Spleen (tissue), 11 donors: Measurements from ENCODE around the gene COL23A1. TPM values are rescaled to one million over a fixed set of nuclear protein-coding genes. Genes with fewer than 3 reads are reported as not detected.
"Not testable (repeated sequence)": the region's sequence is repeated elsewhere in the genome, so short reads cannot be mapped to it uniquely, and the experiment has no call there.

Source experiments
- DNase-seq: peaks from one replicate; pipeline ENCODE4 v3.0.0-alpha.2; 2020
- H3K27ac ChIP-seq, 8 donors: fragments of 200-600 bp; sonication (generic) in 7 of 8; 1 replicate in 4 of 8; 2 replicates in 4 of 8; pipeline versions ENCODE4 v1.5.0 to v1.8.0; 2016 to 2021; ENCODE audit warnings: inconsistent platforms in 4 of 8, mild to moderate bottlenecking in 4 of 8, moderate library complexity in 1 of 8
- H3K27me3 ChIP-seq, 7 donors: fragments of 200-600 bp; sonication (generic) in 6 of 7; replicated peaks in 1 of 7; 1 replicate in 4 of 7; 2 replicates in 3 of 7; pipeline versions ENCODE4 v1.5.0 to v1.8.0; 2016 to 2021; ENCODE audit warnings: inconsistent platforms in 3 of 7, mild to moderate bottlenecking in 1 of 7
- H3K36me3 ChIP-seq, 6 donors: fragments of 200-600 bp; sonication (generic) in 5 of 6; 1 replicate in 4 of 6; 2 replicates in 2 of 6; pipeline versions ENCODE4 v1.5.0 to v1.8.0; 2016 to 2021; ENCODE audit warnings: inconsistent platforms in 2 of 6
- H3K4me1 ChIP-seq, 6 donors: fragments of 200-600 bp; sonication (generic) in 5 of 6; 1 replicate in 3 of 6; 2 replicates in 3 of 6; pipeline versions ENCODE4 v1.5.0 to v1.8.0; 2016 to 2021; ENCODE audit warnings: inconsistent platforms in 3 of 6
- H3K4me3 ChIP-seq, 8 donors: fragments of 200-600 bp; sonication (generic) in 7 of 8; 1 replicate in 4 of 8; 2 replicates in 4 of 8; pipeline versions ENCODE4 v1.5.0 to v1.8.0; 2016 to 2021; ENCODE audit warnings: inconsistent platforms in 4 of 8, mild to moderate bottlenecking in 4 of 8, moderate library complexity in 2 of 8
- H3K9me3 ChIP-seq, 8 donors: fragments of 200-600 bp; sonication (generic) in 7 of 8; 1 replicate in 4 of 8; 2 replicates in 4 of 8; pipeline versions ENCODE4 v1.5.0 to v1.8.0; 2016 to 2021; ENCODE audit warnings: inconsistent platforms in 4 of 8
- POLR2A ChIP-seq, 3 donors: fragments of 450-650 bp; IDR thresholded peaks; one replicate each; pipeline ENCODE4 v1.5.1; 2017; ENCODE audit warnings: antibody characterized with exemption in 3 of 3, mild to moderate bottlenecking in 1 of 3
- POLR2AphosphoS5 ChIP-seq, 3 donors: sonication (generic); formaldehyde crosslinking; IDR thresholded peaks; one replicate each; pipeline ENCODE4 v1.5.1; 2017; ENCODE audit warnings: antibody characterized with exemption in 3 of 3
- WGBS, 5 donors: extraction: QIAGEN DNeasy Blood & Tissue Kit in 3 of 5; methylation state at CpG; one replicate each; pipeline versions ENCODE4 v1.1.5 to v1.1.7; 2013 to 2018; 5-methylcytosine and 5-hydroxymethylcytosine counted together
- intact Hi-C: fragments of 100-400 bp; cut with DNase I; formaldehyde crosslinking; loops from one replicate; pipeline ENCODE4 v1.15.0; 2023; ENCODE audit warnings: low total_unique reads
- polyA plus RNA-seq, 3 donors: library from polyadenylated mRNA; stranded (reverse); fragments of 200-250 nt; gene quantifications; one replicate each; pipeline ENCODE4 v1.2.1, GENCODE V29; 2013
- total RNA-seq, 7 donors: library from RNA; depleted of rRNA in 3 of 7; stranded (reverse); fragments of >200 nt in 3 of 7; fragmentation: NEBNext Ultra II Directional in 4 of 7; extraction: Animal tissue kit (Norgen Biotek cat#: 25700) in 4 of 7; gene quantifications; one replicate each; pipeline versions ENCODE4 v1.1.0 to v1.2.1, GENCODE V29; 2016 to 2021
- TF ChIP-seq, protein P1 (sequence below), 11 experiments: fragments of 200-600 bp in 7 of 11; fragments of 450-650 bp in 4 of 11; sonication (generic) in 4 of 11; IDR thresholded peaks in 8 of 11; conservative IDR thresholded peaks in 3 of 11; 1 replicate in 7 of 11; 2 replicates in 4 of 11; pipeline versions ENCODE4 v1.4.0 to v1.8.0; 2016 to 2021; ENCODE audit warnings: antibody characterized with exemption in 11 of 11, inconsistent platforms in 4 of 11, mild to moderate bottlenecking in 1 of 11
- donor health status: healthy with polysubstance abuse.
- donor health status: DM: no; HTN: no; CAD: no; lungs with moderate emphysema.
- donor health status: DM: no; HTN: no; CAD: no.
- donor health status: Bipolar disorder and iron deficiency.
- donor health status: healthy.
- donor health status: DM: no; HTN: no; CAD: no.
- donor health status: DM: yes; HTN: yes; CAD: no.

COL23A1 gene
- total and polyA plus RNA-seq, 10 donors, result 0.63 to 3.8 (median 1.9) TPM

DNA sequence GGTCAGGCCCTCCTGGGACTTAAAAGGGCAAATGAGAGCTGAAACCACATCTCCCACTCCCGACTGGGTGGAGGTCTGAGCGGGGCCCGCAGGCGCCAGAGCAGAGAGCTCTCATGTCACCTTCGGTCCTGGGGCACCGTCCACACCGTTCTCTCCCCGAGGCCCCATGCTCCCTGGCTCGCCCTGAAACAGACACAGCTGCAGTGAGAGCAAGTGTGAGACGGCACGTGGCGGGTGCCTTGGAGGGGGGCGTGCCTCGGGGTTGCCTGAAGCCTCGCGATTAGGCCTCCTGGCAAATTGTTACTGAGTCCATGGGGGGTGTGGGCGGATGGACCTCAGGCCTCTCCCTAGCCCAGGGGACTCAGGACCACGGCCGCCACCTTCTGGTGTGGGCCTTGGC lies 333.4 kb downstream of the COL23A1 start:
- Histone ChIP-seq H3K36me3 (no peaks in the 10 kb centered on the region), H3K4me3 (no peak overlapping the region), H3K4me1 (peaks cover 0 to 13% (median 7%) of the 10 kb centered on the region in 6 donors), H3K9me3 (no peaks in the 10 kb centered on the region), H3K27me3 (no peaks in the 10 kb centered on the region), H3K27ac (no peak overlapping the region)
- TF ChIP-seq POLR2A (IDR thresholded peaks at IDR 0.05), result no peak
- TF ChIP-seq, protein P1, sequence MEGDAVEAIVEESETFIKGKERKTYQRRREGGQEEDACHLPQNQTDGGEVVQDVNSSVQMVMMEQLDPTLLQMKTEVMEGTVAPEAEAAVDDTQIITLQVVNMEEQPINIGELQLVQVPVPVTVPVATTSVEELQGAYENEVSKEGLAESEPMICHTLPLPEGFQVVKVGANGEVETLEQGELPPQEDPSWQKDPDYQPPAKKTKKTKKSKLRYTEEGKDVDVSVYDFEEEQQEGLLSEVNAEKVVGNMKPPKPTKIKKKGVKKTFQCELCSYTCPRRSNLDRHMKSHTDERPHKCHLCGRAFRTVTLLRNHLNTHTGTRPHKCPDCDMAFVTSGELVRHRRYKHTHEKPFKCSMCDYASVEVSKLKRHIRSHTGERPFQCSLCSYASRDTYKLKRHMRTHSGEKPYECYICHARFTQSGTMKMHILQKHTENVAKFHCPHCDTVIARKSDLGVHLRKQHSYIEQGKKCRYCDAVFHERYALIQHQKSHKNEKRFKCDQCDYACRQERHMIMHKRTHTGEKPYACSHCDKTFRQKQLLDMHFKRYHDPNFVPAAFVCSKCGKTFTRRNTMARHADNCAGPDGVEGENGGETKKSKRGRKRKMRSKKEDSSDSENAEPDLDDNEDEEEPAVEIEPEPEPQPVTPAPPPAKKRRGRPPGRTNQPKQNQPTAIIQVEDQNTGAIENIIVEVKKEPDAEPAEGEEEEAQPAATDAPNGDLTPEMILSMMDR (IDR thresholded peaks at IDR 0.05 in 8 of 11, conservative IDR thresholded peaks at IDR 0.05 in 3 of 11), result no peak
- TF ChIP-seq POLR2AphosphoS5 (IDR thresholded peaks at IDR 0.05), result no peak
- WGBS, 5 donors, result 78 to 91% (median 85%) methylated on average over 3 to 19 of the region's 19 CpGs
- intact Hi-C loops, result no loop called here
- no peak for DNase-seq

DNA sequence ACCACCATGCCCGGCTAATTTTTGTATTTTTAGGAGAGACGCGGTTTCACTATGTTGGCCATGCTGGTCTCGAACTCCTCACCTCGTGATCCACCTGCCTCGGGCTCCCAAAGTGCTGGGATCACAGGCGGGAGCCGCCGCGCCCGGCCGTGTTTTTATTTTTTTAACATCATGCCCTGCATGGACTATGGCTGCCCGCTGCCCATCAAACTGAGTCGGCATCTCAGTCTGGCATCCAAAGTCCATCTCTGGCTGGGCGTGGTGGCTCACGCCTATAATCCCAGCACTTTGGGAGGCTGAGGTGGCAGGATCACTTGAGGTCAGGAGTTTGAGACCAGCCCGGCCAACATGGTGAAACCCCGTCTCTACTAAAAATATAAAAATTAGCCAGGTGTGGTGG lies 336.6 kb downstream of the COL23A1 start:
- intact Hi-C loops, DNase-seq, H3K27me3 ChIP-seq, H3K36me3 ChIP-seq, H3K27ac ChIP-seq, H3K9me3 ChIP-seq, H3K4me3 ChIP-seq: not testable (repeated sequence)
- WGBS, 5 donors, result 88 to 92% (median 91%) methylated on average over 18 of the region's 18 CpGs
- H3K4me1 ChIP-seq, result peaks cover 2 to 21% (median 13%) of the 10 kb centered on the region in 6 donors

DNA sequence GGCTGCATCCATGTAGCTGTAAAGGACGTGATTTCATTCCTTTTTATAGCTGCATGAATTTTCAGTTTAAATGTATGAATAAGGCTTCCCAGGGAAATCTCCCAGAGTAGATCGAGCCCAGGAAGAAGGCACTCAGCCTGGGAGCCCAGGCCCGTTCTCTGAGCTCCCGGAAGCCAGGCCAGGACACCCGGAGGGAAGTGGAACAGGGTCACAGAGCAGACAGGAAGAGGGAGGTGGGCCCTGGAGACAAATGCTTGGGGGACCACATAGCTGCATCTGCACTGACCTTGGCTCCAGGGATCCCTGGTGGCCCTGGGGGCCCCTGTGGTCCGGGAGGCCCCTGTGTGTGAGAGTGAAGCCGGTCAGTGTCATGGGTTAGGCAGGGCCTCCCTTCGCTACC lies 337.9 kb downstream of the COL23A1 start:
- DNase-seq, result no peak
- Histone ChIP-seq H3K27me3 (no peaks in the 10 kb centered on the region), H3K36me3 (no peaks in the 10 kb centered on the region), H3K9me3 (no peaks in the 10 kb centered on the region), H3K27ac (peak overlapping the region in 4 of 8 donors; percentile 4 to 49 (median 23)), H3K4me1 (peaks cover 2 to 31% (median 15%) of the 10 kb centered on the region in 6 donors), H3K4me3 (no peak overlapping the region)
- 42 to 78% (median 53%) methylated on average over 6 to 8 of the region's 8 CpGs for WGBS, 5 donors
- peak; percentile 20 to 38 (median 30) for TF ChIP-seq POLR2AphosphoS5 (IDR thresholded peaks at IDR 0.05)
- TF ChIP-seq, protein P1 (IDR thresholded peaks at IDR 0.05 in 8 of 11, conservative IDR thresholded peaks at IDR 0.05 in 3 of 11), result no peak
- intact Hi-C loops, result no loop called here

DNA sequence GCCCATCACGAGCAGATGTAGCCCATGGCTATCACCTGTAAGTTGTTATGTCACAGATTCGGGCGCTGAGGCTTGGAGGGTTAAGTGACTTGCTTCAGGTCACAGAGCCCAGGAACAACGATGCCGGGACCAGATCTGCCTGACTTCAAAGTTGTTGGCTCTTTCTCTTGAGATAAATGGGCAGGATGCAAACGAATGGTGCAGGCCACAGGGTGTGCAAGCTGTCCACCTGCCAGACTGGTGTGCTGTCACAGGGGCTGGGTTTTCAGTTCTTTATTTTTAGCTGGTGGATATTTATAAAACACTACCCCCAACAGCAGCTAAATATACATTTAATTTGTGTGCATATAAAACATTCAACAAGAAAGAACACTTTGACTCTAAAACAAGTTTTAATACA lies 339.9 kb downstream of the COL23A1 start:
- TF ChIP-seq, protein P1 (IDR thresholded peaks at IDR 0.05 in 8 of 11, conservative IDR thresholded peaks at IDR 0.05 in 3 of 11), result no peak
- TF ChIP-seq POLR2A (IDR thresholded peaks at IDR 0.05) (no peak), POLR2AphosphoS5 (IDR thresholded peaks at IDR 0.05) (no peak)
- DNase-seq, result no peak
- H3K4me1 ChIP-seq, result peaks cover 2 to 31% (median 15%) of the 10 kb centered on the region in 6 donors
- WGBS, 5 donors, result 39 to 71% (median 62%) methylated on average over 4 to 6 of the region's 6 CpGs
- no peaks in the 10 kb centered on the region for H3K9me3 ChIP-seq
- H3K27ac ChIP-seq, result no peak overlapping the region
- intact Hi-C loops, result no loop called here
- H3K27me3 ChIP-seq, result no peaks in the 10 kb centered on the region
- no peak overlapping the region for H3K4me3 ChIP-seq
- H3K36me3 ChIP-seq, result no peaks in the 10 kb centered on the region
